Measurements from ENCODE around the gene KIF2A. TPM values are rescaled to one million over a fixed set of nuclear protein-coding genes. Genes with fewer than 3 reads are reported as not detected.
"Not testable (repeated sequence)": the region's sequence is repeated elsewhere in the genome, so short reads cannot be mapped to it uniquely, and the experiment has no call there.

KIF2A gene
- total RNA-seq, 1 experiment from 2014 or later = 59.7 TPM

DNA sequence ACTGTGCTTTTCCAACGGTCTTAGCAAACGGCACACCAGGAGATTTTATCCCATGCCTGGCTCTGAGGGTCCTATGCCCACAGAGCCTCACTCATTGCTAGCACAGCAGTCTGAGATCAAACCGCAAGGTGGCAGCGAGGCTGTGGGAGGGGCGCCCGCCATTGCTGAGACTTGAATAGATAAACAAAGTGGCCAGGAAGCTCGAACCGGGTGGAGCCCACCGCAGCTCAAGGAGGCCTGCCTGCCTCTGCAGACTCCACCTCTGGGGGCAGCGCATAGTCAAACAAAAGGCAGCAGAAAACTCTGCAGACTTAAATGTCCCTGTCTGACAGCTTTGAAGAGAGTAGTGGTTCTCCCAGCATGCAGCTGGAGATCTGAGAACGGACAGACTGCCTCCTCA, 14.2 kb upstream of the KIF2A start:
- DNase-seq (ENCODE audit: low read depth) = not testable (repeated sequence)

DNA sequence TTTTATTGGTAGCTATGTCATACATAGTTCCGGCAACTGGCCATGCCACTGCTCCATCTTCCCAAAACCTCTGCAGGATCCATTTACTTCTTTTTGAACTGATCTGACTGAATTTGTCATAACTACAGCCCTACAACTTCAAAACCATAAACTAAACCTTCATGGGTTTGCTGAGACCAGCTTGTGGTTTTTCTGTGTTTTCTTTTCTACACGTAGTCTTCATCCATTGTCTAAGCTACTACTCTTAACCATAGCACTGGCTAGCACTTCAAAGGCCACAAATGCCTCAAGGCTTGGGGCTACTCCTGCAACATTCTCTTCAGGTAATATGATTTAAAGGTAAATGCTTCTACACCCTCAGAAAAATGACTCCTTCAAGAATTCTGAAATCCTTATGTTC, 9.0 kb upstream of the KIF2A start:
- peak; percentile 75 for DNase-seq (ENCODE audit: low read depth)

DNA sequence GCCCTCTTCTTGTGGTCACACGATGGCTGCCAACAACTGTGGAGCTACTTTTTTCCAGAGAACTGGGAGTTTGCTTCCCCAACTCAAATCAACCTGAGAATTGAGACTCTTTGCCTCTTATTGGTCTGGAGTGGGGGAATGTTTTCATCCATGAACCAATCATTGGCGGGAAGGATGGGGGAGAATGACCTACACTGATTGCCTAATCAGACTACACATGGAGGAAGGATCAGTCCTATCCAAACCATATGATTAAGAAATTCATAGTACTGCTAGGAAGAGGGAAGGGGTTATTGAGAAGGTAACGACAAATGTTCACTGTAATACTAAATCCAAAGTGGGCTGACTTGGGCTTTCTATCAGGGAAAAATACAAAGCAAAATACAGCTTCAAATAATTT, 7.9 kb upstream of the KIF2A start:
- DNase-seq (ENCODE audit: low read depth) = no peak

DNA sequence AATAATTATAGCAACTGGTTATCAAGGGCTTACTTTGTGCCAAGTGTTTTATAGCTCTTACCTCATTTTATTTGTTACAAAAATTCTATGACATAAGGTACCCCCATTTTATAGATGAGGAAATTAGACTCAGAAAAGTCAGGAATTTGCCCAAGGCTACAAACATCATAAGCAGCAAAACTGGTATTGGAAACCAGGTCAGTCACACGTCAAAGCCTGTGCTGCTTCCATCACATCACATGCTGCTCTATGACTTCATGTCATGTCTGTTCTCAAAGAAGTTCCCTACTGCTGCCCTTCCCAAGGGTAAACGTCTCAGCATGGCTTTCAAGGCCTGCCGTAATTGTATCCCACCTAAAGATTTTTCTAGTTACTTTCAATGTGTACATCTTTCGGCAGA, 6.9 kb upstream of the KIF2A start:
- no peak for DNase-seq (ENCODE audit: low read depth)

DNA sequence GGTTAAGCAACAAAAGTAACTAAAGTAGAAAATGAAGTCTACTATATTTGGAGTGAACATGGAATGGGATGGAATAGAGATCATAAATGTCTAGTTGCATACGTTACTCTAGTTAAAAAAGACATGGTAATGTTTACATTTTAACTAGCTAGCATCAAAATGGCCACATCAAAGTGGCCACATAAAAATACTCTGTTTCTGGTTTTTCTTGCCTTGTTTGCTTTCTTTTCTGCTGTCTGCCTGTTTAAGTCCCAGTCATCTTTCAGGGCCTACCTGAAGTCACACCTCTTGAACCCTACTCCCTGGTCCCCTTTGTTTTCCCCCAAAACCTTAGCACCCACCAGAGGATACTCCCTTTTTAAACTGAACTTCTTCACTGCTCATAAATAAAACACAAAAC, 6.4 kb upstream of the KIF2A start:
- no peak for DNase-seq (ENCODE audit: low read depth)

DNA sequence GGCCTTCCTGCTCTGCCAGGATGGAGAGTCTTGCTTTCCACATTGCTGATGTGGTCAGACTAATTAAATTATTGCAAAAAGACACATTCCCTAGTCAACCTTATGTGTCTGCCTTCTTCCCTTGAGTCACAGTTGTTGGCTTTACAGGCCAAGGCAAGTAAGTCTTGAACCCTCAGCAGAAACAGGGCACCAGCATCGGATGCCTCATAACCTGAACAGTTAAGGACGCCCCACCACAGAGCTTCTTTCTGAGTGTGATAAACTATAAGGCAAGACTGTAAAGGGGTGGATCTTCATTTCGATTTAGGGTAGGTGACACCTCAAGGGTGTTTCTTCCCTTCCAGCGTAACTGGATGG, 670 bp upstream of the KIF2A start:
- DNase-seq (ENCODE audit: low read depth) = peak; percentile 22

DNA sequence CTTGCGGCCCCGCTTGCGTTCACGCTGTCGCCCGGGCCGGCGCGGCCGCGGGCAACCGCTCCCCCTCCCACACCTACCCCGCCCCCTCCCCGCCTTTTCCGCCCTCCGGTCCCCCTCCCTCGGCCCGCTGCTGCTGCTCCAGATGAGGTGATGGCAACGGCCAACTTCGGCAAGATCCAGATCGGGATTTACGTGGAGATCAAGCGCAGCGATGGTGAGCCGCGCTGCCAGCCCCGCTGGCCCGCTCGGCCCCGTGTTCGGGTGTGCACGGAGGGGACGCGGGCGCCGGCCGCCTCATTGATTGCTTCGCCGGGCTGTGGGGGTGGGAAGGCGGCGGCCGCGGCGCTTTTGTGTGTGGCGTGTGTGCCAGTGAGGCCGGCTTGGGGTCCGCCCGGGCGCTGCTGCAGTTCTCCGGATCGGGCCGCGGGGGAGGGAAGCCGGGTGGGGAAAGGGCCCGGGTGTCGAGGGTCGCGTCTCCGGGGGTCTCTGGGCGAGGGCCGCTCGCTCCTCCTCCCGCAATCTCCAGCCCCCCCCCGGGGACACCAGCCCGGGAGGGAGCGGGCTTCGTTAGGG, 403 bp downstream of the KIF2A start:
- no peak for DNase-seq (ENCODE audit: low read depth)

DNA sequence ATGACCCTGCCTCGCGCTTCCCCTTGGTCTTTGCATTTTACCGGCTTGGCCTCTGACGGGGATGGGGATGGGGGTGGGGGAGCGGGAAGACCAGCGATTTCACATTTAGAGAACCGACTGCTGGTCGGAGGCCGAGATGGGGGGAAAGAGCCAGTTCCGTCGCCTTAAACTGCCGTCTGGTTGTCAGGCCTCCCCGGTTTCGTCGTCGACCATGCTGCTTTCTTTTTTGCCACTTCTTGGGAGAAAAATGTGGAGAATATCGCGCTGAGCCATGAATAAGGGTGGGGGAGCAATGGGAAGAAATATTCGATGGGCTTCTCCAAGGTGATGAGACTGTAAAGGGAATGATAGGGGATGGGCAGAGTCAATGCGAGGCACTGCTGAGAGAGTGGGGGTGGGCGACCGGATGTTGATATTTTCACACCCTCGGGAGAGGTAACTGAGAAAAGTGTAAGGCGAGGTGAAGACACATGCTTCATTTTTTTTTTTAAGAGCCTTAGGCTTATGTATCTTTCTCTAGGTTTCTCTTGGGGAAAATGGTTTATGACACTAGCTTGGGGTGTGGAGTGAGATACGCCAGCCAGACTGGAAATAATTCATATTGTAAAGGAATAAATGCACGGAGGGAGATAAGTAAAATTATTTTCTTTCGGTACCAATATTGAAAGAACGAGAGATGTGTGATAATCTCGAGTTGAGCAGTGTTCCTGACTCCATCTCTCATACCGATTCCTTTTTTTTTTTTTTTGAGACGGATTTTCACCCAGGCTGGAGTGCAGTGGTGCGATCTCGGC, 1.1 kb downstream of the KIF2A start:
- DNase-seq (ENCODE audit: low read depth) = peak; percentile 45

DNA sequence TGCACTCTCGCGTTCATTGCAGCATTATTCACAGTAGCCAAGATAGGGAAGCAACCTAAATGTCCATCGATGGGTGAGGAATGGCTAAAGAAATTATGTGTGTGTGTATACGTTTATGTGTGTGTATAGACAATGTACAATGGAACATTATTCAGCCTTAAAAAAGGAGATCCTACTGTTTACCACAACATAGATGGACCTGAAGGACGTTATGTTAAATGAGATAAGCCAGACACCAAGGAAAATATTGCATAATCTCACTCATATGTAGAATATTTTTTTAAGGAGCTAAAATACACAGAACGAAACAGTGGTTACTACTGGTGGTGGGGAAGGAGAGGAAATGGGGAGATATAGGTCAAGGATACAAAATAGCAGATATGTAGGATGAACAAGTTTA, 2.4 kb downstream of the KIF2A start:
- DNase-seq (ENCODE audit: low read depth) = no peak

DNA sequence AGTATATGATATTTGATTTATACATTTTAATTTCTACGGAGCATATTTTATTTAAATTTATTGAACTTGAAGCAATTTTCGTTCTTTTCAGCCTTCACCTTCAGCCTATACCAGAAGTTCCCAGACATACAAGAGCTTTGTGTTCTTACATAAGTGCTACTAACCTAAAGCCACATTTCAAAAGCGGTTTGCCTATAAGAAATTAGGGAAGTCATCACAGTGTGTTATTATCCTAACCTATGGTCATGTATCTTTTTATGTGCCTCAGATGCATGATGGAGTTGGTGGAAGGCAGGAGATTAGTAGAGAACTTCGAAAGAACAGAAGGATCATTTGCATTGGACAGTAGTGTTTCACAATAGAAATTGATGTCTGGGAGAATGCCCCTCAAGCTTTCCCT, 3.1 kb downstream of the KIF2A start:
- no peak for DNase-seq (ENCODE audit: low read depth)

DNA sequence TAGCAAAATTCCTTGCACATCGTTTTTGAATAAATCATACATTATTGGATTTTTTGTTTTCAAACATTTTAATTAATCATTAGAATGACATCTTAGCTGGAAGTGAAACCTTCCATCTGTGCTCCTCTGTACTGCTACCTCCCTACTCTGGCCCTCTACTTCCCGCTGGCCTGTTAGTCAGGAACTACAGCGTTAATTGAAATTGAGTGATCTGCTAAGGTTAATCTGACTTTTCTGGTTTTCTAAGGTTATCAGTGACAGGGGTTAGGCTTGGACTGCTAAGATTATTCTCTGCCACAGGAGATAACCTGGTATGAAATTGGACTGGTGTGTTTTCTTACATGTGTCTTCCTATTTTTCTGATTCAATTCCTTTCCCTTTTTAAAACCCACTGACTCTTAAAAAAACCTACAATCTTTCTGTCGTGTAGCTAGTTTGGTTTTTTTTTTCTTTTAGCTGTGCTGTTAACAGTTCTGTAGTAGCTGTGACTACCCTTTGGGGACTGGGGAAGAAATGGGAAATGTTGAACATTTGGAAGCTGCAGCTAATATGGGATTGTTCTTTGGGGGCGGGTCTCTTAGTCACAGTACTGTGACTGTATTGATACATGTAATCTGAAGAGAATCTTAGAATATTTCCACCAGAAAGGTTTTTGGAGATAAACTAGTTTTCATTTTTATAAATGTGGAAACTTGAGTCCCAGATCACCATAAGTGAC, 4.6 kb downstream of the KIF2A start:
- no peak for DNase-seq (ENCODE audit: low read depth)

DNA sequence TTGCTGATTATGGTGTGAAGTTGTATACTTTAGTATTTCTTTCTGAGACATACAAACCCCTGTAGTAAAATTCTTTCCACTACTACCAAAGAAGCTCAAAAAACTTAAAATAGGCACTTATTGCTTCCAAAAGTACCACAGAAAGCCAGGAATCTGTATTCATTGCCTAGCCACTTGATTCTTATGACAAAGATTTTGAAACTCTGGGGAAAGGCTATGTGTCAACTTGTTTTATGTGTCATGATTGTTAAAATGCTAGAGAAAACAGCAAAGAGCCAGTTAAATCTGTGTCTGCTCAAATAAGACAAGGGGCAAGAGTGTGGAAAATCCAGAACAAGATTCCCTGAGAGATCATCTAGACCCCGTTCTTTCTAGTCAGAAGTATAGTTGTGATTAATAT, 6.0 kb downstream of the KIF2A start:
- DNase-seq (ENCODE audit: low read depth) = no peak

DNA sequence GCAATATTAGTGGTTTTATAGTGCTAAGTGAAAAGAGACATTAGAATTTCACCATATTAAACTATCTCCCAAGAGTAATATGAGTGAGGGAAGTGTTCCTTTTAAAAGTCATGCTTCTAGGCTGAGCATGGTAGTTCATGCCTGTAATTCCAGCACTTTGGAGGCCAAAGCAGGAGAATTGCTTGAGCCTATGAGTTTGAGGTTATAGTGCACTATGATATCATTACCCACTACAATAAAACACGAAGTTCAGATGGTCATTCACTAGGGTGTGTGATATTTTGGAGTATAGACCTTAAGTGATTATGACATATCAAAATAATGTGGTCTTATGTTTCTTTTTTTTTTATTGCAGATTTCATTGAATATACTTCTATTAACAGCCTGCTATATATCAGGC, 6.7 kb downstream of the KIF2A start:
- DNase-seq (ENCODE audit: low read depth) = no peak

DNA sequence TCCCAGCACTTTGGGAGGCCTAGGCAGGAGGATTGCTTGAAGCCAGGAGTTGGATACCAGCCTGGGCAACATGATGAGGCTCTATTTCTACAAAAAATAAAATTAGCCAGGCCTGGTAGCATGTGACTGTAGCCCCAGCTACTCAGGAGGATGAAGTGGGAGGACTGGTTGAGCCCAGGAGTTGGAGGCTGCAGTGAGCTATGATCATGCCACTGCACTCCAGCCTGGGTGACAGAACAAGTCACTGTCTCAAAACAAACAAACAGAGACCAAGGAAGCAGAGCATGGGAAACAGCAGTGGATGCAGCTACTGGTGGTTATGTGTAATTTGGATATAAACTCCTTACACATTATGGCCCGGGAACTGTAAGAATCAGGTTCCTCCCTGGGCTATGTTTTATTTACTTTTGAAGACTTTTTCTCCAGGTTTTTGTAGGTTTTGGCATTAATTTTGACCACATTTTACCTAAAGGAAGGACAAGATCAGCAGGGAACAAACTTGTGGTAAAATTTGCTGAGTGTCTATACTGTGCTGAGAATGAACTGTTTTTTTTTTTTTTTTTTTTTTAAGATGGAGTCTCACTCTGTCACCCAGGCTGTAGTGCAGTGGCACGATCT, 8.3 kb downstream of the KIF2A start:
- DNase-seq (ENCODE audit: low read depth) = peak; percentile 28

DNA sequence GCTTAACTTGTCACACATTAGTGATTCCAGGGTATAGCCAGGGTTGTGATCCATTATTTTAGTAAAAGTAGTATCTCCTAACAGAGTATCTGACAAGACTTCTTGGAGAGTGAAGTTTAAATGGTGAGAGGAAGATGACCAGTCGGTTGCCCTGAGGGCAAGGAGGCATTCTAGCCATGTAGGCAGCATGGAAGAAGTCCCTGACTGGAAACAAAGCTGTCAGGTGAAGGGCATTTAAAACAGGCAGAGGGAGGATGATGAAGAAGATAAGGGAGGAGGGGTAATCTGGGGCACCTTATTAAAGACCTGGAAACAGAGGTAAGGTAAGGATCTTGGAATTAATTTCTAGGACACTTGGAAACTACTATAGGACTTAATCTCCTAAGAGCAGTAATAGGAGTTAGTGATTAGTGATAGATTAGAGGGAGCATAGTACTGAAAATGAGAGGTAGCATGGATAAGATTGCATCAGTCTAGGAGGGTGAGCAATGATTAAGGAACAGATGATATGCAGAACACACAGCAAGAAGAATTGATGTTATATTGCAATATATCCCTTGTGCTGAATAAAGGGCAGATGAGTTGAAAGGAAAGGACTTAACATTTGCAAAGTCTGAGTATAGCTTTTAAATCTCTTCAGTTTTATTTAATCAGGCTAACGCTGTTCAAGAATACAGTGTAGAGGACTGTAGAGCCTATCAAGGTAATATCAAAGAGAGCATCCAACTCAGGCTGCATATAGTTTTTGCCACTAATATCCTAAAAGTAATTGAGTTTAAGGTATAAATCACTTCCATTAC, 9.6 kb downstream of the KIF2A start:
- DNase-seq (ENCODE audit: low read depth) = peak; percentile 55

DNA sequence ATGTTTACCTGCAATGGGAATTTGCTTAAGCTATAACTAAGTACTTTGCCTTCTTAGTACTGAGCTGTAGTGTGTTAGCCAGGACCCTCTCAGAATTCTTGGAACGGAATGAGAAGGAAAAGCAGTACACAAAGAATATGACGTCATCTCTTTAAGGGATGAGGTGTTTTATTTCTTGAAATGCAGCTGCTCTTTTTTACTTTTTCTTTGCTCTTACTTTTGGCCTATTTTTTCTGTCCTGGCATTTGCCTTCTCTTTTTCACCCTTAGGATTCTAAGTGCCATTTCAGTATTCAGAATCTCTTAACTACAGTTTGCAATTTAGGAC, 10.1 kb downstream of the KIF2A start:
- DNase-seq (ENCODE audit: low read depth) = no peak

DNA sequence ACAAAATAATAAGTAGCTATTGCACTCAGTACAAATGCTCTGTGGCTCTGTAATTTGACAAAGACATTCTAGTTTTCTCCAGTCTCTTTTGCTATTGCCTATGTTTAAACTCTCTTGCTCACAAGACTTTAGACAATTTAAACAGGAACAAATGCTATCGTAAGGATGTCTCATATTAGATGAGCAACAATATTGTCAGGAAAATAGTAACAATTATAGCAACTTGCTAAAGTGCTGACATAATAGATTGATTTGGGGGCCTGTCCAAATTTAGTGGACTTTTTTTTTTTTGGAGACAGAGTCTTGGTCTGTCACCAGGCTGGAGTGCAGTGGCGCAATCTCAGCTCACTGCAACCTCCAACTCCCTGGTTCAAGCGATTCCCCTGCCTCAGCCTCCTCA, 11.8 kb downstream of the KIF2A start:
- no peak for DNase-seq (ENCODE audit: low read depth)

DNA sequence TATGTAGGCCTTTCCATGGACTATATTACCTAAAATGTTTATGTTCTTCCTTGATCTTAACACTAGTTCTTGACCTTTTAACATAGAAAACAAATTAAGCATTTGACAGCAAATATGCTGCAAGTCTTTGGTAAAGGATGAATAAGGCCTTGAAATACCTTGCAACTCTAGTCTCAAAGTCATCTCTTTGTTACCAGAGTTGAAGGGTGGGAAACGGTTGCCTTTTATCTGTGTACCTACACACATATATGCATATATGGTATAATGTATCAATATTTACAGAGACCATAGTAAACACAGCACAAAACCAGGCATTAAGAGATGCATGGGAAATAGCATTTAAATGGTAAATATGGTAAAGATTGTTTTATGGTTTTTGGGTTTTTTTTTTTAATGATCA, 16.5 kb downstream of the KIF2A start:
- no peak for DNase-seq (ENCODE audit: low read depth)

DNA sequence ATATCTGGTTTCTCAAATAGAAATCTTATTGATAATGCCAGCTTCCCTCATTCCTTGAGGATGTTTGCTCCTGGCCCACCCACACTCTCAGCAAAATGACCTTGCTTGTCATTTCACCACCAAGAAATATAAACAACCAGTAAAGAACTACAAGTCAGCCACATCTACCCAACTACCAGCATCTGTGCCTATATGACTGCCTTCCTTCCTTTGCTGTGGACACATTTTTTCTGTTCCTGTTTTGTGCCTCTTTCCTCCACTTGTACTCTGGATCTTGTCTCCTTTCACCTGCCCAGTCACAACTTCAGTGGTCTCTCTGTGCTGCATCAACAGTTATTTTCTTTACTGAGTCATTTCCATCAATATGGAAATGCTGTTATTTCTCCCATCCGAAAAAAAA, 20.3 kb downstream of the KIF2A start:
- no peak for DNase-seq (ENCODE audit: low read depth)

DNA sequence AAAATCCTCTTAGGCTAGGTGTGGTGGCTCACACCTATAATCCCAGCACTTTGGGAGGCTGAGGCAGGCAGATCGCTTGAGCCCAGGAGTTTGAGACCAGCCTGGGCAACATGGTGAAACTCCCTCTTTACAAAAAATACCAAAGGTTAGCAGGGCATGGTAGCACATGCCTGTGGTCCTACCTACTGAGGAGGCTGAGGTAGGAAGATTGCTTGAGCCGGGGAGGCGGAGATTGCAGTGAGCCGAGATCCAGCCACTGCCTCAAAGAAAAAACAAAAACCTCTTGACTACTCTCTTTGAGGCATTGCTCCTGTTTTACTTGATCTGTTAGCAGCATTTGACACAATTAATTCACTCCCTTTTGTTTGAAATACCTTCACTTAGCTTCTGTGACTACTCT, 20.7 kb downstream of the KIF2A start:
- no peak for DNase-seq (ENCODE audit: low read depth)

DNA sequence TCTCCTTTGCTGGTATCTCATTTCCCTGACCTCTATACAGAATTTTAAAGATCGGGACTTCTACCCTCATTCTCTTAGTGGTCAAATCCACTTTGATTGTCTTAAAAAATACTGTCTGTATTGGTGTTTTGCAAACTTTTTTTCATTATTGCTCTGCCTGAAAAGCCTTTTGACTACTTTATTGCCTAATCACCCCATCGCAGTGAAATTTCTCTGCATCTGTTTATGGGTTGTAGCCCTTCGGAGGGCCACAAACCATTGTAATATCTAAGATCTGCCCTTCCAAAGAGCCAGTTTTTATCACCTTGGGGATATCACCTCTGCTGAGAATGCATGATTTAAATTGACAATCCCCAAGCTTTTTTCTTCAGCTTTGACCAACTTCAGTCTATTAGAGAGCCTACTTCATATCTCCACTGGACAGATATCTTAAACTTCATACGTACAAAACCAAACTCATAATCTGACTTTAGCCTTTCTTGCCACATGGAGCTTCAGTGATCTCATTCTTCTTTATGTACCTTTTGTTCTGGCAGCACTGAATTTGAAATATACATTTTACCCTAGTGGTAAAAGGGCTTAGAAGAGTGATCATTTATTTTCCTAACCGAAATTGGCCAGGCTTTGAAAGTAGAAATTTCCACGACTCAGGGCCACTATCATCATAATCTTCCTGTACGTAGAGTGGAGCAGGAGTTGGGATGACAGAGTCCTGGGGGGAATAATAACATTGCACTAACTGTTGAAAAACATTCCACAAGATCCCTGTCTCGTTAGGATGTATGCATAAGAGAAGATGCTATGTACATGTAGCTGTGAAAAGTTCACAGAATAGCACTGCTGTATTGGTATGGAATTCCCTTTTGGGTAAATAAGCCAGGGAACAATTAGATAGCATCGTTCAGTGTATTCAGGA, 21.4 kb downstream of the KIF2A start:
- no peak for DNase-seq (ENCODE audit: low read depth)
